BLaER1 (cell line): ENCODE measurements around the gene IFNA16.
"Not testable (repeated sequence)": the region's sequence is repeated elsewhere in the genome, so short reads cannot be mapped to it uniquely, and the experiment has no call there.

Experiments used
- H3K27ac ChIP-seq: shearing (Covaris generic); formaldehyde crosslinking; 2 replicates; pipeline ENCODE4 v1.8.1; 2022
- H3K27me3 ChIP-seq: shearing (Covaris generic); formaldehyde crosslinking; 2 replicates; pipeline ENCODE4 v1.8.1; 2022
- H3K36me3 ChIP-seq: shearing (Covaris generic); formaldehyde crosslinking; 2 replicates; pipeline ENCODE4 v1.8.1; 2022
- H3K4me1 ChIP-seq: shearing (Covaris generic); formaldehyde crosslinking; 2 replicates; pipeline ENCODE4 v1.8.1; 2022
- H3K4me2 ChIP-seq: shearing (Covaris generic); formaldehyde crosslinking; 2 replicates; pipeline ENCODE4 v1.8.1; 2022
- H3K4me3 ChIP-seq: shearing (Covaris generic); formaldehyde crosslinking; 2 replicates; pipeline ENCODE4 v1.8.1; 2022
- H3K9ac ChIP-seq: shearing (Covaris generic); formaldehyde crosslinking; 2 replicates; pipeline ENCODE4 v1.8.1; 2022
- H3K9me3 ChIP-seq: shearing (Covaris generic); formaldehyde crosslinking; 2 replicates; pipeline ENCODE4 v1.8.1; 2022
- H4K20me1 ChIP-seq: shearing (Covaris generic); formaldehyde crosslinking; 2 replicates; pipeline ENCODE4 v1.8.1; 2022
- Cebpa-rat ChIP-seq: shearing (Covaris generic); IDR thresholded peaks from 2 replicates; pipeline ENCODE4 v1.8.1; 2022

Gene IFNA16

DNA sequence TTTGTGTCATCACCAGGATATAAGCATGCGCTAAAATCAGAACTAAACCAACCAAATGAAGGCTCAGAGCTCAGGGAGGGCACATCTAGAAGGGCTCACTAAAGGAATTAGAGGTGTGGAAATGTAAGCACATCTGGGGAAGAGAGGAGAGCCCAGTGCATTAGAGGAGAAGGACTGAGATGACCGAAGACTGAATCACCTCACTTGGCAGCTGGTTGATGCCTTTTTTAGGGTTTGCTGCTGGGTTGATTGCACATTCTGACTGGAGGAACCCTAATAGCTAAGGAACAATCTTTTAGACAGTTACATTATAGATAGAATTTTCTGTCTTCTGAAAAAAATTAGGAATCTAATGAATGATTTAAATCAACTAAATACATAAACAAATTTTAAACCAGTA is 42.4 kb downstream of the IFNA16 start:
- TF ChIP-seq Cebpa-rat: no peak
- no peaks in the 10 kb centered on the region for H3K9me3 ChIP-seq
- H3K27ac ChIP-seq: no peak overlapping the region
- no peaks in the 10 kb centered on the region for H3K36me3 ChIP-seq
- no peaks in the 10 kb centered on the region for H4K20me1 ChIP-seq
- no peaks in the 10 kb centered on the region for H3K4me1 ChIP-seq
- no peak overlapping the region for H3K4me2 ChIP-seq
- no peaks in the 10 kb centered on the region for H3K27me3 ChIP-seq
- H3K9ac ChIP-seq: no peak overlapping the region
- H3K4me3 ChIP-seq: no peak overlapping the region

- Histone ChIP-seq H3K36me3 (no peaks in the 10 kb centered on the region), H3K4me3 (no peak overlapping the region), H3K4me2 (no peak overlapping the region), H3K9ac (no peak overlapping the region), H4K20me1 (no peaks in the 10 kb centered on the region), H3K4me1 (no peaks in the 10 kb centered on the region), H3K9me3 (no peaks in the 10 kb centered on the region), H3K27ac (no peak overlapping the region), H3K27me3 (no peaks in the 10 kb centered on the region)
- TF ChIP-seq Cebpa-rat: no peak
These were observed 45.0 kb downstream of the IFNA16 start for GRCh38 chr9:21172156-21172555.

DNA sequence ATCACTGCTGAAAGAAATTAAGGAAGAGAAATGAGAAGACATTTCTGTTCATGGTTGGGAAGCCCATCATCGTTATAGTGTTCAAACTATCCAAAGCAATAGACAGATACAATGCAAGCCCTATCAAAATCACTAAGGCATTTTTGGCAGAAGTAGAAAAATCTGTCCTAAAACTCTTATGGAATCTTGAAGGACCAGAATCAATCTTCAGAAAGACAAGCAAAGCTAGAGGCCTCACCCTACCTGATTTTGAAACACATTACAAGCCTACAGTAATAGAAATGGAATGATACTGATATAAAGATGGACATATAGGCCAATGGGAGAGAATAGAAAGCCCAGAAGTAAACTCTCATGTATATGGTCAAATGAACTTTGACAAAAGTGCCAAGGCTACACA is 45.8 kb downstream of the IFNA16 start:
- Histone ChIP-seq H3K27me3 (no peaks in the 10 kb centered on the region), H3K9ac (no peak overlapping the region), H3K4me2 (no peak overlapping the region), H3K27ac (no peak overlapping the region), H3K9me3 (no peaks in the 10 kb centered on the region), H3K4me3 (no peak overlapping the region), H3K4me1 (no peaks in the 10 kb centered on the region), H4K20me1 (no peaks in the 10 kb centered on the region), H3K36me3 (no peaks in the 10 kb centered on the region)
- TF ChIP-seq Cebpa-rat: no peak

DNA sequence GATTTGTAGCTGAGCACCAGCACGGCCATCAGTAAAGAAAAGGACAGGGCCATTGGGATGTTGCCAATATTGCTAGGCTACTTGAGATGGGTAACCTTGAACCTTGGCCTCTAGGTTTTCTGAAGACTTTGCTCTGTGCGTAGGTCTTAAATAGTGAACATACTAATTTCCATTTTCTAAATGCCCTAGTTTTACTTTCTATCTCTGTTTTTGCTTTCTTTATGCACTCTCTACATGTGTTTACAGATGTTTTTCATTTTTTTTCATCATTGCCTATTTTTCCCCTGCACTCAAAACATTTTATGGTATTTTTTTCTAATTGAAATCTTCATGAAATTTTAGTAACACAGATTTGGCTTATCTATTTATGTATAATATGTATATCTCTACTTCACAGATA is 50.6 kb downstream of the IFNA16 start, which contains the start of gene IFNA21:
IFNA21 (minus strand) TSS at position 101 of the 400 bp plus-strand sequence; CDS start at position 53, 48 bp downstream.
- H3K27ac ChIP-seq, H4K20me1 ChIP-seq, H3K36me3 ChIP-seq, H3K4me2 ChIP-seq, H3K9ac ChIP-seq, H3K4me3 ChIP-seq, H3K4me1 ChIP-seq, H3K27me3 ChIP-seq: not testable (repeated sequence)
- peaks cover 16% of the 10 kb centered on the region for H3K9me3 ChIP-seq
